Activated CD8-positive, alpha-beta memory T cell treated with anti-CD3 and anti-CD28 coated beads for 48 hours (primary cell): ENCODE data around the gene VTCN1.
"Not testable (repeated sequence)": the region's sequence is repeated elsewhere in the genome, so short reads cannot be mapped to it uniquely, and the experiment has no call there.

Experiments
- DNase-seq, 3 experiments: peaks; one replicate each; pipeline ENCODE4 v3.0.0-alpha.2; 2020; ENCODE audit warnings: low read depth in 2 of 3, low spot score in 2 of 3

Gene VTCN1

DNA sequence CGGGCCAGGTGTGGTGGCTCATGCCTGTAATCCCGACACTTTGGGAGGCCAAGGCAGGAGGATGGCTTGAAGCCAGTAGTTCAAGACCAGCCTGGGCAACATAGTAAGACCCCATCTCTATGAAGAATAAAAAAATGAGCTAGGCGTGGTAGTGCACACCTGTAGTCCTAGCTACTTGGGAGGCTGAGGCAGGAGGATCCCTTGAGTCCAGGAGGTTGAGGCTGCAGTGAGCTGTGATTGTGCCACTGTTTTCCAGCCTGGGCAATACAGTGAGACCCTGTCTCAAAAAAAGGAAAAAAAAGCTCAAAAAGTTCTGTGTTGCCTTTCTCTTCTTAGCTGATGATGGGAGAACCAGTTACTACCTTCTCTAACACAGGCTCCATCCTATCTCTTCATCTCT lies 108.9 kb downstream of the VTCN1 start:
- DNase-seq, result not testable (repeated sequence)

DNA sequence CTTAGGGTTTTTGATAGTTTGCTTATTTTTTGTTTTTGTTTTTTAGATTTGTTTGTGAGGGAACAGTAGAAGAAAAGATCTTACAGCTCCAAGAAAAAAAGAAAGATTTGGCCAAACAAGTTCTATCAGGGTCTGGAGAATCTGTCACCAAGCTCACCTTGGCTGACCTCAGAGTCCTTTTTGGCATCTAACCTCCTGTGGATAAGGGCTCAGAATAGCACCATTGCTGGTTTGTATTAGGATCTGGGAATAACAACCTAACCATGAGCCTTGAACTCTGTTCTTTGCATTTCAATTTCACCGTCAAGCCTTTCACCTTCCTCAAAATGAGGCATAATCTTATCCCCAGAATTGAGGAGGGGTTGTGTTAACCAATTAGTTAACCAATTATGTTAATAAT lies 109.4 kb downstream of the VTCN1 start:
- DNase-seq, result no peak

DNA sequence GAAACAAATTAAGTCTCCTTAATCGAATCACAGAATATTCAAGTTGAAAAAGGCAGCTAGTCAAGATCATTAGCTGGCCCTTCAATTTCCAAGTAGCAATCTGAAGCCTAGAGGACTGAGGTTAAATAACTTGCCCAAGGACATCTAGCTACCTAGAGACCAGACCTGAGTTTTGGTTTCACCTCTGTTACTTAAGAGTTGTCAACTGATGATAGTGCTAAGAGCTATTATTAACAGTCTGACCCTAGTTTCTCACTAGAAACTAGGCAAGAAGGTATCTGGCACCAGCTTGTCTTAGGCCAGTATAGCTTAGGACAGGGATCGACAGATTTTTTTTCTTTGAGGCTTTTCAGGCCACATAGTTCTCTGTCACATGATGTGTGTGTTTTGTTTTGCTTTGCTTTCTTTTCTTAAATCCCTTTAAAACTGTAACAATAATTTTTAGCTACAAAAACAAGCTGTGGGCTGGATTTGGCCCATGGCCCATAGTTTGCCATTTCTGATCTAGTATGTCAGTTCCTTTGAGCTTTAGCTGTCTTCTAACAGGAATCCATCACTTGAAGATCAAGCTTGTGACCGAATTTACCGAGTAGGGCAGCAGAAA lies 112.3 kb downstream of the VTCN1 start:
- no peak for DNase-seq

DNA sequence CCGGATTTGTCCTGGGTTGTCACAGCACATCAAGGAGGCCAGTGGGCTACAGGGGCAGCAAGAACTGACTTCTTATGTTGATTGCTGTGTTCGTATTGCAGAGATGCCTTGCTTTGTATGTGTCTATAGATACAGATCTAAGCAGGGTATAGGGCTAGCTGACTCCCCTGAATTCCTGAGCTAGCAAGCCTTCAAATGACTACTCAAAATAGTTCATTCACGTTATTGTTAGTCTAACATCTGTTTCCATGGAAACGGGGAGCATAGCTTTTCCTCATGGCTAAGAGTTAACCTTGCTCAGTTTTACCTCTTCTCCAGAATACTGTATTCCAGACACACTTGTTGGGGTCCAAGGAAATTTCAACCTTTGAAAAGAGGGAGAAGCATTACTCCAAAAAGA lies 113.3 kb downstream of the VTCN1 start:
- no peak for DNase-seq

DNA sequence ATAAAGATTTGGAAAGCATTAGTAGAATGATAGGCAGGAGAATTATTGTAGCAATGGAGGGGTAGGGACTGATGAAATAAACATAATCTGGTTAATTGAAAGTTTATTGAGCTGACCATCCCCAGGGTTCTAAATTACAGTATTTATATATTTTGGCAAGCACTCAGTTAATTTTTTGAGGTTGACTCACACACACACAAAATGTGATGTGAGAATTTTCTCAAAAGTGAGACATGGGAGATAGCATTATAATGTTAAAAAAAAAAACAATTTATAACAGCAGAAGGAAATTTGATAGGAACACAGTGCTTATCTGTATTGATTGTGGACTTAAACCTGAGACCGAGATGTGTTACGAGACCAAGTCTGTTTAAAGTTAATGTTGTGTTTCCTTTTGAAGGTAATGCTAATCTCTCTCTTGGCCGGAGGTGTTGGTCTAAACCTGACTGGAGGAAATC lies 113.7 kb downstream of the VTCN1 start:
- no peak for DNase-seq

DNA sequence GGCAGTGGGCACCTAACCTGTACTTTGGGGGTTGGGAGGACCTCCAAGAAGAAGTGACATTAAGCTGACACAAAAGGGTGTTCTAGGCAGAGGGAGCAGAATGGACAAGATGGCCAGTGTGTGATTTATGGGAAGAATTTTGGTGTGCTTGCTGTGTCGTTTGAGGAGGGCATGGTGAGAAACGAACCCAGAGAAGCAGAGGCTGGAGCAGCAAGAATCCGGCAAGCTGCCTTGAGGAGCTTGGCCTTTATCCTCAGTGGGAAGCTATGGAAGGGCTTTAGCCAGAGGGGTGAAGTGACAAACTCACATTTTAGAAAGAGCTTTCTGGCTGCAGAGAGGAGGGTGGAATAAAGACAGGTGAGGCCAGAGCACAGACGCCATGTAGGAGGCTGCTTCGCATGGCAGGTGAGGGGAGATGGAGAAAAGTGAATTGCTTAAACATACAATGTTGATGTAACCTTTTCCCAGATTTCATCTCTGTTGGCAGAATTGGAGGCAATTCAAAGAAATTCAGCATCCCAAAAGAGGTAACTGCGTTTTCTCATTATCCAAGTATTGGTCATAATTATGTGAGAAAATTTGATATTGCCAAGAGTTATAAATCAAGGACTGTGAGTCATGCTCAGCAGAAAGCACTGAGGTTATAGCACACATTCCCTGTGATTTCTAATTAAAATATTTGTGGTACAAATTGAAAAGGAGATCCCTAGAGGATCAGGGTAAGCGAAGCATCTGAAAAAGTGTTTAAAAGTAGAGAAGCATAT lies 115.7 kb downstream of the VTCN1 start:
- no peak for DNase-seq

DNA sequence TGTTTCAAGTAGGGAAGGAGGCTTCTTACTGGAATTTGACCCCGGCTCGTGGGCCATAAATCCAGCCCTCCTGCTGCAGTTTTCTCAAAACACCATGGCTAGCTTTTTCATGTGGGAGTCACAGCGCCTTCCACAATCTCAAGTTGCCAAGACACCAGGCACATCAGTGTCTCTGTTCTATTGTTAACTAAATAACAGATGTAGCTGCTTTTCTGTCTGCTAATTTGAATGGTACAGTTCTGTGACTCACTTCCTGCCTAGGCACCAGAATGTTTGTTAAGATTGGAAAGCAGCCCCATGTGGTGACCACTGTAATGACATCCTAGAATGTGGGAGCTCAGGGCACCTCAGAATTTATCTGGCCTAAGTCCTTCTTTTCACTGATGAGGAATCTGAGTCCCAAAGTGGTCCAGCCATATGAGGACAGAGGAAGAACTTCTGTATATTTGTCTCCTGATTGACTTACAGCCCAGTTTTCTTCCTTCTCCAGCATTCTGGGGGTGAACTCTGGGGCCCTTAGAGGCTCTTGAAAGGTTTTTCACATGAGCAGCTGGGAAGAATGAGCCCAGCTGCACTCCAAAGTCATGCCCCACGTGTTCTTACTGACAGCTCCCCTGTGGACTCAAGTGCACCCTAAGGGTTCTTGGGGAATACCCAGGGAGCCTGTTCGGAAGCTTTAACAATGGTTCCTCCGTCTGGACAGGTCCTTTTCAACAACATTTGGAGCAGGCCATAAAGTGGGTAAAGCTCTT lies 116.7 kb downstream of the VTCN1 start:
- DNase-seq, result no peak
